Panc1 (cell line): ENCODE measurements around the gene DPP4. TPM values are rescaled to one million over a fixed set of nuclear protein-coding genes. Genes with fewer than 3 reads are reported as not detected.

ENCODE experiments used
- ATAC-seq: fragments of 200-7000 bp; cut with Tn5 transposase; 2 replicates; pipeline ENCODE4 v1.9.1; 2020; ENCODE audit warnings: mild to moderate bottlenecking, moderate library complexity
- BruUV-seq: library from RNA; stranded (reverse); fragments of 400-500 nt; replicated peaks from 2 replicates; lab custom pipeline; 2021; lab: Mats Ljungman, UMichigan
- CTCF ChIA-PET: fragments of 300-600 bp; sonication (Branson Sonifier 250); formaldehyde crosslinking; loops from one replicate; lab custom pipeline; 2022; ENCODE audit warnings: antibody characterized with exemption; lab: Charles Lee
- POLR2A ChIA-PET: fragments of 300-600 bp; sonication (Branson Sonifier 250); formaldehyde crosslinking; loops from one replicate; lab custom pipeline; 2022; ENCODE audit warnings: antibody characterized with exemption; lab: Charles Lee
- DNase-seq: peaks from one replicate; pipeline ENCODE4 v3.0.0-alpha.2; 2010; ENCODE audit warnings: low read depth, low spot score
- H3K27ac ChIP-seq: 2 replicates; pipeline ENCODE4 v1.5.1; 2011; ENCODE audit warnings: mild to moderate bottlenecking, low read length, inconsistent platforms
- H3K27me3 ChIP-seq: fragments of 200-500 bp; sonication (Bioruptor generic); 2 replicates; pipeline ENCODE4 v1.6.0; 2014; ENCODE audit warnings: low read length, inconsistent platforms; ENCODE audit not compliant: control insufficient read depth, insufficient read depth
- H3K36me3 ChIP-seq: fragments of 200-500 bp; sonication (Bioruptor generic); 2 replicates; pipeline ENCODE4 v1.5.1; 2014; ENCODE audit warnings: inconsistent platforms, mild to moderate bottlenecking, low read length, moderate library complexity; ENCODE audit not compliant: control insufficient read depth, insufficient read depth
- H3K4me1 ChIP-seq: 2 replicates; pipeline ENCODE4 v1.5.1; 2011; ENCODE audit warnings: inconsistent platforms, mild to moderate bottlenecking, low read length, moderate library complexity; ENCODE audit not compliant: control insufficient read depth, insufficient read depth
- H3K4me3 ChIP-seq, 2 experiments: 2 replicates each; pipeline ENCODE4 v1.5.1; 2011 to 2012; ENCODE audit warnings: low read depth in 2 of 2, low read length in 2 of 2, mild to moderate bottlenecking in 2 of 2, inconsistent platforms in 1 of 2, moderate library complexity in 1 of 2
- H3K9me3 ChIP-seq: fragments of 200-500 bp; sonication (Bioruptor generic); 2 replicates; pipeline ENCODE4 v1.5.1; 2014; ENCODE audit warnings: low read depth, mild to moderate bottlenecking, inconsistent platforms, low read length, moderate library complexity; ENCODE audit not compliant: control insufficient read depth, insufficient read depth
- POLR2AphosphoS5 ChIP-seq: IDR thresholded peaks from 2 replicates; pipeline ENCODE4 v1.6.1; 2012; ENCODE audit warnings: mild to moderate bottlenecking, low read depth, low read length, moderate library complexity
- SIN3A ChIP-seq: IDR thresholded peaks from 2 replicates; pipeline ENCODE4 v1.6.1; 2012; ENCODE audit warnings: low read depth, mild to moderate bottlenecking, low read length, moderate library complexity, borderline replicate concordance; ENCODE audit not compliant: insufficient read depth
- TCF7L2 ChIP-seq: IDR thresholded peaks from 2 replicates; pipeline ENCODE4 v1.6.1; 2011; ENCODE audit warnings: mild to moderate bottlenecking, low read depth, low read length, inconsistent platforms
- in situ Hi-C: cut with HindIII; loops from 2 replicates; pipeline ENCODE4 v1.10.0; 2016; ENCODE audit warnings: low sequenced_read_pairs, low pct_unique_long_range_greater_than_20kb
- intact Hi-C: fragments of 100-400 bp; cut with micrococcal nuclease; formaldehyde crosslinking; loops from one replicate; pipeline ENCODE4 v1.10.0; 2022; ENCODE audit not compliant: unreplicated experiment
- total RNA-seq: library from RNA; stranded (reverse); gene quantifications from one replicate; pipeline ENCODE4 v1.2.1, GENCODE V29; 2021; ENCODE audit not compliant: unreplicated experiment
- TF ChIP-seq, protein P1 (sequence below), 2 experiments: IDR thresholded peaks; 2 replicates each; pipeline ENCODE4 v1.6.1; 2011 to 2012; ENCODE audit warnings: low read depth in 2 of 2, control low read depth in 1 of 2, low read length in 1 of 2, mild to moderate bottlenecking in 1 of 2, moderate library complexity in 1 of 2; ENCODE audit not compliant: insufficient read depth in 1 of 2
- TF ChIP-seq, protein P2 (sequence below): fragments of 450-650 bp; IDR thresholded peaks from 2 replicates; pipeline ENCODE4 v1.5.1; 2017; ENCODE audit warnings: mild to moderate bottlenecking

Gene DPP4
- total RNA-seq, 1 experiment from 2014 or later, result 0.23 TPM

GRCh38 chr2:162107361-162107901 lies 33.4 kb upstream of the DPP4 start:
- no peak for ATAC-seq
- in situ Hi-C loops (no loop called here), intact Hi-C loops (no loop called here)
- Histone ChIP-seq H3K27me3 (no peaks in the 10 kb centered on the region), H3K36me3 (no peaks in the 10 kb centered on the region), H3K27ac (no peak overlapping the region), H3K4me1 (no peaks in the 10 kb centered on the region), H3K4me3 (no peak overlapping the region), H3K9me3 (no peaks in the 10 kb centered on the region)
- POLR2A ChIA-PET, result no interaction called here
- no peak for DNase-seq
- no peak for TF ChIP-seq SIN3A
- TF ChIP-seq, protein P1, sequence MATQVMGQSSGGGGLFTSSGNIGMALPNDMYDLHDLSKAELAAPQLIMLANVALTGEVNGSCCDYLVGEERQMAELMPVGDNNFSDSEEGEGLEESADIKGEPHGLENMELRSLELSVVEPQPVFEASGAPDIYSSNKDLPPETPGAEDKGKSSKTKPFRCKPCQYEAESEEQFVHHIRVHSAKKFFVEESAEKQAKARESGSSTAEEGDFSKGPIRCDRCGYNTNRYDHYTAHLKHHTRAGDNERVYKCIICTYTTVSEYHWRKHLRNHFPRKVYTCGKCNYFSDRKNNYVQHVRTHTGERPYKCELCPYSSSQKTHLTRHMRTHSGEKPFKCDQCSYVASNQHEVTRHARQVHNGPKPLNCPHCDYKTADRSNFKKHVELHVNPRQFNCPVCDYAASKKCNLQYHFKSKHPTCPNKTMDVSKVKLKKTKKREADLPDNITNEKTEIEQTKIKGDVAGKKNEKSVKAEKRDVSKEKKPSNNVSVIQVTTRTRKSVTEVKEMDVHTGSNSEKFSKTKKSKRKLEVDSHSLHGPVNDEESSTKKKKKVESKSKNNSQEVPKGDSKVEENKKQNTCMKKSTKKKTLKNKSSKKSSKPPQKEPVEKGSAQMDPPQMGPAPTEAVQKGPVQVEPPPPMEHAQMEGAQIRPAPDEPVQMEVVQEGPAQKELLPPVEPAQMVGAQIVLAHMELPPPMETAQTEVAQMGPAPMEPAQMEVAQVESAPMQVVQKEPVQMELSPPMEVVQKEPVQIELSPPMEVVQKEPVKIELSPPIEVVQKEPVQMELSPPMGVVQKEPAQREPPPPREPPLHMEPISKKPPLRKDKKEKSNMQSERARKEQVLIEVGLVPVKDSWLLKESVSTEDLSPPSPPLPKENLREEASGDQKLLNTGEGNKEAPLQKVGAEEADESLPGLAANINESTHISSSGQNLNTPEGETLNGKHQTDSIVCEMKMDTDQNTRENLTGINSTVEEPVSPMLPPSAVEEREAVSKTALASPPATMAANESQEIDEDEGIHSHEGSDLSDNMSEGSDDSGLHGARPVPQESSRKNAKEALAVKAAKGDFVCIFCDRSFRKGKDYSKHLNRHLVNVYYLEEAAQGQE (IDR thresholded peaks at IDR 0.05; ENCODE audit: insufficient read depth in 1 of 2, low read depth in 2 of 2, low read length in 1 of 2), result no peak
- no peak for TF ChIP-seq TCF7L2
- TF ChIP-seq, protein P2, sequence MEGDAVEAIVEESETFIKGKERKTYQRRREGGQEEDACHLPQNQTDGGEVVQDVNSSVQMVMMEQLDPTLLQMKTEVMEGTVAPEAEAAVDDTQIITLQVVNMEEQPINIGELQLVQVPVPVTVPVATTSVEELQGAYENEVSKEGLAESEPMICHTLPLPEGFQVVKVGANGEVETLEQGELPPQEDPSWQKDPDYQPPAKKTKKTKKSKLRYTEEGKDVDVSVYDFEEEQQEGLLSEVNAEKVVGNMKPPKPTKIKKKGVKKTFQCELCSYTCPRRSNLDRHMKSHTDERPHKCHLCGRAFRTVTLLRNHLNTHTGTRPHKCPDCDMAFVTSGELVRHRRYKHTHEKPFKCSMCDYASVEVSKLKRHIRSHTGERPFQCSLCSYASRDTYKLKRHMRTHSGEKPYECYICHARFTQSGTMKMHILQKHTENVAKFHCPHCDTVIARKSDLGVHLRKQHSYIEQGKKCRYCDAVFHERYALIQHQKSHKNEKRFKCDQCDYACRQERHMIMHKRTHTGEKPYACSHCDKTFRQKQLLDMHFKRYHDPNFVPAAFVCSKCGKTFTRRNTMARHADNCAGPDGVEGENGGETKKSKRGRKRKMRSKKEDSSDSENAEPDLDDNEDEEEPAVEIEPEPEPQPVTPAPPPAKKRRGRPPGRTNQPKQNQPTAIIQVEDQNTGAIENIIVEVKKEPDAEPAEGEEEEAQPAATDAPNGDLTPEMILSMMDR, result no peak
- TF ChIP-seq POLR2AphosphoS5, result no peak
- CTCF ChIA-PET, result no interaction called here
- BruUV-seq, result no TSS peak

DNA sequence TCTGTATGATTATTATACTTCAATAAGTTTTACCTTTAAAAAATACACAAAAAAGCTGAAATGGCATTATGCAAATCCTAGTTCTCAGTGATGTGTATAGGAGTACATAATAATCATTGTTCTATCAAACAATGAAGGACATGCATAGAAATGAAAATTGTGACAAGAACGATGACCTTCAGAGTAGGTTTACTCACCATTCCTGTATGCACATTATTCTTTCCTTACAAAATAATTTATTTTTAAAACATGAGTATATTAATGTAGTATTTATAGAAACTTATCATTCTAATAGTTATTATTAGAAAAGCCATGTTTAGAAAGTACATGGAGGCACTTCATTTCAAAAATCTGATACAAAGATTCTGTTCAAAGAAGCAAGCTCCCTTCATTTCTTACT lies 32.7 kb upstream of the DPP4 start:
- ChIA-PET CTCF (no interaction called here), POLR2A (no interaction called here)
- intact Hi-C loops, result no loop called here
- Histone ChIP-seq H3K36me3 (no peaks in the 10 kb centered on the region), H3K27ac (no peak overlapping the region), H3K4me3 (no peak overlapping the region), H3K27me3 (no peaks in the 10 kb centered on the region), H3K9me3 (no peaks in the 10 kb centered on the region), H3K4me1 (no peaks in the 10 kb centered on the region)
- TF ChIP-seq, protein P1 (IDR thresholded peaks at IDR 0.05; ENCODE audit: insufficient read depth in 1 of 2, low read depth in 2 of 2, low read length in 1 of 2), result no peak
- TF ChIP-seq POLR2AphosphoS5 (no peak), TCF7L2 (no peak), SIN3A (no peak)
- TF ChIP-seq, protein P2, result no peak
- no peak for ATAC-seq
- no TSS peak for BruUV-seq
- DNase-seq, result no peak
- in situ Hi-C loops, result no loop called here
